HL-60 (cell line): Measurements from ENCODE around the gene TCF3.

Experiments used
- DNase-seq, 2 experiments: peaks; one replicate each; pipeline ENCODE4 v3.0.0-alpha.2; 2010 to 2020; ENCODE audit warnings: low read depth in 1 of 2, low spot score in 1 of 2
- H3K27ac ChIP-seq: fragments of 250-450 bp; sonication (Bioruptor Pico); replicated peaks from 2 replicates; pipeline ENCODE4 v1.5.1; 2020; ENCODE audit warnings: mild to moderate bottlenecking, moderate library complexity
- H3K27me3 ChIP-seq: fragments of 250-450 bp; sonication (Bioruptor Pico); 2 replicates; pipeline ENCODE4 v1.5.1; 2021; ENCODE audit warnings: mild to moderate bottlenecking, moderate library complexity; ENCODE audit not compliant: insufficient read depth, poor library complexity, severe bottlenecking
- H3K4me3 ChIP-seq: replicated peaks from 2 replicates; pipeline ENCODE4 v1.5.1; 2011; ENCODE audit warnings: mild to moderate bottlenecking, control low read depth, low read length; ENCODE audit not compliant: insufficient read depth
- GABPA ChIP-seq: IDR thresholded peaks from 2 replicates; pipeline ENCODE4 v1.6.1; 2012; ENCODE audit warnings: low read depth
- POLR2AphosphoS5 ChIP-seq: IDR thresholded peaks from 2 replicates; pipeline ENCODE4 v1.6.1; 2012; ENCODE audit warnings: low read depth
- SPI1 ChIP-seq: IDR thresholded peaks from 2 replicates; pipeline ENCODE4 v1.6.1; 2012; ENCODE audit warnings: low read depth, mild to moderate bottlenecking, borderline replicate concordance
- TF ChIP-seq, protein P1 (sequence below): IDR thresholded peaks from 2 replicates; pipeline ENCODE4 v1.6.1; 2012; ENCODE audit warnings: low read depth; ENCODE audit not compliant: insufficient replicate concordance
- TF ChIP-seq, protein P2 (sequence below): IDR thresholded peaks from one replicate; pipeline ENCODE4 v1.5.1; 2011; ENCODE audit warnings: low read length, control low read depth, inconsistent platforms; ENCODE audit not compliant: insufficient read depth

The TCF3 gene

DNA sequence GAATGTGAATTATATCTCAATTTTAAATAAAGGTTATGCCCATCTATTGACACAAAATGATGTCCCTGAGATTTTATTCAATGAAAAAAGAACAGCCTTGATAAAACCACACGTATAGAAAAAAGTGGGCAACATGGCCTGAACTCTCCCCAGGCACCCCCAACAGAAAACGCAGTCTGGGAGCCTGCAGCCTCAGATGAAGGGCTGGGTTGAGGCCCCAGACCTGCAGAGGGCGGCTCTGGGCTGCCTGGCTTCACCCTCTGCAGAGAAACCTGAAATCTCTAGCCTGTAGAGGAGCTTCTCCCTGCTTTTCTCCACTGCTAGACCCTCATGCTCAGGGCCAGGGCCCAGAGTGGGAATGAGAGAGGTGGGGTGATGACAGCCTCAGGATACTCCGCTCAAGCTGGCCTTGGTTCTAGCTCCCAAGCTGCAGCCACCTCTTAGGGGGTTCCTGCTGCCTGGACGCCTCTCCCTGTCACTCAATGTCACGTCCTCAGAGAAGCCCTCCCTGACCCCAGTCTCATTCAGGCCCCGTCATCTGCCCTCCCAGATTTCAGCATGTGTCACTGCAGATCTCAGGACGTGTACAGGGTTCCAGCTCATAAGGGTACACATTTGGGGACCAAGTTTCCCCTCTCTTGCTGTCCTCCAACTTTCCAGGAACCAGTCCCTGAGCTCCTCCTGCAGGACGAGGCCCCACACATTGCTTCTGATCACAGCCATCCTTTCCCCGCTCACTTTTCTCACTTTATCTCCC, 61.6 kb downstream of the TCF3 start:
- no peak for TF ChIP-seq SPI1
- TF ChIP-seq POLR2AphosphoS5: no peak; the same call in 1 of the 2 replicates
- TF ChIP-seq, protein P1, sequence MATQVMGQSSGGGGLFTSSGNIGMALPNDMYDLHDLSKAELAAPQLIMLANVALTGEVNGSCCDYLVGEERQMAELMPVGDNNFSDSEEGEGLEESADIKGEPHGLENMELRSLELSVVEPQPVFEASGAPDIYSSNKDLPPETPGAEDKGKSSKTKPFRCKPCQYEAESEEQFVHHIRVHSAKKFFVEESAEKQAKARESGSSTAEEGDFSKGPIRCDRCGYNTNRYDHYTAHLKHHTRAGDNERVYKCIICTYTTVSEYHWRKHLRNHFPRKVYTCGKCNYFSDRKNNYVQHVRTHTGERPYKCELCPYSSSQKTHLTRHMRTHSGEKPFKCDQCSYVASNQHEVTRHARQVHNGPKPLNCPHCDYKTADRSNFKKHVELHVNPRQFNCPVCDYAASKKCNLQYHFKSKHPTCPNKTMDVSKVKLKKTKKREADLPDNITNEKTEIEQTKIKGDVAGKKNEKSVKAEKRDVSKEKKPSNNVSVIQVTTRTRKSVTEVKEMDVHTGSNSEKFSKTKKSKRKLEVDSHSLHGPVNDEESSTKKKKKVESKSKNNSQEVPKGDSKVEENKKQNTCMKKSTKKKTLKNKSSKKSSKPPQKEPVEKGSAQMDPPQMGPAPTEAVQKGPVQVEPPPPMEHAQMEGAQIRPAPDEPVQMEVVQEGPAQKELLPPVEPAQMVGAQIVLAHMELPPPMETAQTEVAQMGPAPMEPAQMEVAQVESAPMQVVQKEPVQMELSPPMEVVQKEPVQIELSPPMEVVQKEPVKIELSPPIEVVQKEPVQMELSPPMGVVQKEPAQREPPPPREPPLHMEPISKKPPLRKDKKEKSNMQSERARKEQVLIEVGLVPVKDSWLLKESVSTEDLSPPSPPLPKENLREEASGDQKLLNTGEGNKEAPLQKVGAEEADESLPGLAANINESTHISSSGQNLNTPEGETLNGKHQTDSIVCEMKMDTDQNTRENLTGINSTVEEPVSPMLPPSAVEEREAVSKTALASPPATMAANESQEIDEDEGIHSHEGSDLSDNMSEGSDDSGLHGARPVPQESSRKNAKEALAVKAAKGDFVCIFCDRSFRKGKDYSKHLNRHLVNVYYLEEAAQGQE: no peak
- no peak for TF ChIP-seq GABPA
- TF ChIP-seq, protein P2, sequence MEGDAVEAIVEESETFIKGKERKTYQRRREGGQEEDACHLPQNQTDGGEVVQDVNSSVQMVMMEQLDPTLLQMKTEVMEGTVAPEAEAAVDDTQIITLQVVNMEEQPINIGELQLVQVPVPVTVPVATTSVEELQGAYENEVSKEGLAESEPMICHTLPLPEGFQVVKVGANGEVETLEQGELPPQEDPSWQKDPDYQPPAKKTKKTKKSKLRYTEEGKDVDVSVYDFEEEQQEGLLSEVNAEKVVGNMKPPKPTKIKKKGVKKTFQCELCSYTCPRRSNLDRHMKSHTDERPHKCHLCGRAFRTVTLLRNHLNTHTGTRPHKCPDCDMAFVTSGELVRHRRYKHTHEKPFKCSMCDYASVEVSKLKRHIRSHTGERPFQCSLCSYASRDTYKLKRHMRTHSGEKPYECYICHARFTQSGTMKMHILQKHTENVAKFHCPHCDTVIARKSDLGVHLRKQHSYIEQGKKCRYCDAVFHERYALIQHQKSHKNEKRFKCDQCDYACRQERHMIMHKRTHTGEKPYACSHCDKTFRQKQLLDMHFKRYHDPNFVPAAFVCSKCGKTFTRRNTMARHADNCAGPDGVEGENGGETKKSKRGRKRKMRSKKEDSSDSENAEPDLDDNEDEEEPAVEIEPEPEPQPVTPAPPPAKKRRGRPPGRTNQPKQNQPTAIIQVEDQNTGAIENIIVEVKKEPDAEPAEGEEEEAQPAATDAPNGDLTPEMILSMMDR: no peak
- Histone ChIP-seq H3K27me3 (no peaks in the 10 kb centered on the region), H3K27ac (peak overlapping the region; percentile 99), H3K4me3 (peak overlapping the region; percentile 67)
- DNase-seq: peak in 1 of 2 experiments; percentile 55

DNA sequence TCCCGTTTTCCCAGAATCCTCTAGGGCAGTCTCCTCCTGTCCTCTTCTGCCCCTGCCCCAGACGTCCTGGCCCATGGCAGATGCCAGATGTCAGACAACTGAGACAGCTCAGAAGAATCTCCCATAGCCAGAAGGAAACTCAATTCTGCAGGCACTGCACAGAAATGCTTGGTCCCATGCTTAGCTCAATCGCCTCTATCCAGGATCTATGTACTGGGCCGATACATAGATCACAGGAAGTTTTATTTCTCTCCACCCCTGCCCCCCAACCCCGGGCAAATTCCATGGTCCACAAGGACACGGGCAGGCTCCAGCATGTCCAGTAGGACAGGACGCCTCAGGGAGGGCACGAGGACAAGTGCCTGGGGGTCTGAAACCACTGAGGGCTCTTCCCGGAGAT, 64.5 kb downstream of the TCF3 start:
- no peak overlapping the region for H3K27ac ChIP-seq
- TF ChIP-seq, protein P1: no peak
- TF ChIP-seq, protein P2: no peak
- TF ChIP-seq GABPA (no peak), POLR2AphosphoS5 (no peak), SPI1 (no peak)
- no peak overlapping the region for H3K4me3 ChIP-seq
- no peak for DNase-seq
- H3K27me3 ChIP-seq: no peaks in the 10 kb centered on the region

DNA sequence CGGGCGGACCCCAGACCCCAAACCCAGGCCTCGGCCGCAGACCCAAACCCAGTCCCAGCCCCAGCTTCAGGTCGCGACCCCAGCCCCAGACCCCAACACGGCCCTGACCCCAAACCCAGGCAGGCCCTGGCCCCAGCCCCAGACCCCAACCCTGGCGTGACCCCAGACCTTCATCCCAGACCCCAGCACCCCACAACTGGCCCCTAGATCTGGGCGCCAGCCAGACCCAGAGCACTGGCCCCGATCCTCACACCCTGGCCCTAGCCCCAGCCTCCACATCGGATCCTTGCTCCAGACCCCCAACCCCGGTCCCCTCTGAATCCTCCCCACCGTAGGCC, 67.2 kb downstream of the TCF3 start:
- no peaks in the 10 kb centered on the region for H3K27me3 ChIP-seq
- H3K27ac ChIP-seq: no peak overlapping the region
- H3K4me3 ChIP-seq: no peak overlapping the region
- no peak for TF ChIP-seq POLR2AphosphoS5
- DNase-seq: no peak

DNA sequence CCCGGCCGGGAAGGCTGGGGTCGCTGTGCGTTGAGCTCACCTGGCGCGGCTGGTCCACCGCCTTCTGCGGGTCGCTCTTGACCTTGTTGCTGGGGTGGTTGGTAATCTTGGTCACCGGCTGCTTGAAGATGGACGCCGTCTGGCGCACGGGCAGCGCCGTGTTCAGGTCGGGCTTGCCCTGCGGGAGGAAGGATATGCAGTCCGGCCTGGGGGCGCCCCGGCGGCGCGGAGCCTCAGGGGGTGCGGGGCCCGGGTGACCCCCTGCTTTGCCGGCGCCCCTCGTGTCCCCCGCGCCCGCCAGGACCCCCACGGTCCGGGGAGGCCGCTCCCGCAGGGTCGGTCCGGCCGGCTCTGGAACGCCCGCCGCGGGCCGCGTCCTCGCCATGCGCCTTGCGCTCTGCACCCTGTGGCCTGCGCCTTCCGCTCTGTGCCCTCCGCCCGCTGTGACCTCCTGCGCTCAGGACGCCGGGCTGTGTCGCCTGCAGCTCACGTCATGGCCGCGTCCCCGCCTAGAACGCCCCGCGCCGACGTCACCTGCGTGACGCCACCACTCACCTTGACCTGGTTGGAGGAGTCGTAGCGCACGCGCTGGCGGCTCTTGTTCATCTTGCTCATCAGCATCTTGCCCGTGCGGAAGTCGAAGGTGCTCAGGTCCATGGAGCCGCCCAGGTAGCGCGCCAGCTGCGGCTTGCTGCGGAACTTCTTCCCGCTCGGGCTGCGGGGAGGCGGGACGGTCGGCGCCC, 67.7 kb downstream of the TCF3 start:
- Histone ChIP-seq H3K4me3 (no peak overlapping the region), H3K27ac (no peak overlapping the region), H3K27me3 (no peaks in the 10 kb centered on the region)
- TF ChIP-seq SPI1: no peak
- peak; percentile 10; the same call in 1 of the 2 replicates for TF ChIP-seq POLR2AphosphoS5
- DNase-seq: no peak
